H1 (cell line): ENCODE data around the gene ARHGEF4. TPM values are rescaled to one million over a fixed set of nuclear protein-coding genes. Genes with fewer than 3 reads are reported as not detected.

Experiments
- CTCF ChIA-PET: fragments of 300-600 bp; sonication (Branson Sonifier 250); formaldehyde crosslinking; loops from one replicate; lab custom pipeline; 2021; ENCODE audit not compliant: partially characterized antibody; lab: Charles Lee
- POLR2A ChIA-PET: fragments of 300-600 bp; sonication (Branson Sonifier 250); formaldehyde crosslinking; loops from one replicate; lab custom pipeline; 2021; ENCODE audit warnings: inconsistent platforms; ENCODE audit not compliant: partially characterized antibody; lab: Charles Lee
- DNase-seq, 2 experiments: peaks; one replicate each; pipeline versions ENCODE4 v3.0.0 to v3.0.0-alpha.2; 2010 to 2022; ENCODE audit warnings: low spot score in 2 of 2, low read depth in 1 of 2, mixed read lengths in 1 of 2
- FAIRE-seq: peaks from 2 replicates; lab custom pipeline; 2011; peaks lifted over from hg19 to GRCh38; lab: Jason Lieb, UNC
- H2AFZ ChIP-seq: 2 replicates; pipeline ENCODE4 v1.8.1; 2012; ENCODE audit warnings: low read length, inconsistent platforms
- H2AK5ac ChIP-seq: 2 replicates; pipeline ENCODE4 v1.6.1; 2013; ENCODE audit warnings: low read depth, low read length
- H2BK120ac ChIP-seq: replicated peaks from 2 replicates; pipeline ENCODE3; 2013; ENCODE audit warnings: low read depth, low read length, inconsistent platforms
- H2BK12ac ChIP-seq: 2 replicates; pipeline ENCODE4 v1.6.1; 2013; ENCODE audit warnings: low read depth, low read length
- H2BK15ac ChIP-seq: 2 replicates; pipeline ENCODE4 v1.6.1; 2013; ENCODE audit warnings: low read length
- H2BK20ac ChIP-seq: 2 replicates; pipeline ENCODE4 v1.6.1; 2013; ENCODE audit warnings: low read length
- H2BK5ac ChIP-seq: 2 replicates; pipeline ENCODE4 v1.6.1; 2013; ENCODE audit warnings: low read depth, low read length
- H3K14ac ChIP-seq: 2 replicates; pipeline ENCODE4 v1.6.1; 2013; ENCODE audit warnings: inconsistent platforms; ENCODE audit not compliant: insufficient read length
- H3K18ac ChIP-seq: 2 replicates; pipeline ENCODE4 v1.6.1; 2013; ENCODE audit warnings: low read length; ENCODE audit errors: extremely low read depth
- H3K23ac ChIP-seq: 2 replicates; pipeline ENCODE4 v1.6.1; 2013; ENCODE audit warnings: inconsistent platforms; ENCODE audit not compliant: insufficient read length
- H3K23me2 ChIP-seq: 2 replicates; pipeline ENCODE4 v1.6.1; 2013; ENCODE audit warnings: low read depth, low read length
- H3K27ac ChIP-seq: 2 replicates; pipeline ENCODE4 v1.6.1; 2011; ENCODE audit warnings: low read depth, low read length, inconsistent platforms
- H3K27me3 ChIP-seq, 4 experiments: replicated peaks in 1 of 4; 1 replicate in 1 of 4; 2 replicates in 3 of 4; pipeline versions ENCODE4 v1.6.1 to v1.8.1; 2011 to 2013; ENCODE audit warnings: low read length in 3 of 4, mild to moderate bottlenecking in 3 of 4, inconsistent platforms in 2 of 4, mixed read lengths in 2 of 4, moderate library complexity in 1 of 4; ENCODE audit not compliant: control insufficient read depth in 3 of 4, insufficient read depth in 3 of 4; ENCODE audit errors: extremely low read depth in 1 of 4
- H3K36me3 ChIP-seq, 4 experiments: 2 replicates each; pipeline versions ENCODE4 v1.6.1 to v1.8.1; 2011 to 2013; ENCODE audit warnings: mild to moderate bottlenecking in 4 of 4, low read length in 3 of 4, moderate library complexity in 2 of 4, control low read depth in 1 of 4, inconsistent platforms in 1 of 4; ENCODE audit not compliant: insufficient read depth in 4 of 4, control insufficient read depth in 2 of 4
- H3K4ac ChIP-seq: replicated peaks from 2 replicates; pipeline ENCODE3; 2013; ENCODE audit warnings: low read length, low read depth, mixed read lengths, inconsistent platforms; ENCODE audit not compliant: insufficient read length
- H3K4me1 ChIP-seq, 4 experiments: replicated peaks in 1 of 4; 1 replicate in 1 of 4; 2 replicates in 3 of 4; pipeline versions ENCODE4 v1.6.1 to v1.8.1; 2011 to 2013; ENCODE audit warnings: low read length in 3 of 4, inconsistent platforms in 2 of 4, mixed read lengths in 1 of 4; ENCODE audit not compliant: insufficient read depth in 4 of 4, control insufficient read depth in 3 of 4
- H3K4me2 ChIP-seq, 2 experiments: 2 replicates each; pipeline versions ENCODE4 v1.6.1 to v1.8.1; 2011 to 2013; ENCODE audit warnings: low read depth in 2 of 2, low read length in 2 of 2, control low read depth in 1 of 2, inconsistent platforms in 1 of 2, mild to moderate bottlenecking in 1 of 2; ENCODE audit not compliant: insufficient read depth in 1 of 2
- H3K4me3 ChIP-seq, 4 experiments: fragments of 200-600, 300-600 bp in 1 of 4; sonication (generic), shearing (Covaris generic), sonication (Bioruptor Twin) in 1 of 4; 2 replicates each; pipeline versions ENCODE4 v1.5.1 to v1.8.1; 2011 to 2016; ENCODE audit warnings: low read length in 4 of 4, low read depth in 3 of 4, control low read depth in 2 of 4, inconsistent platforms in 2 of 4, mild to moderate bottlenecking in 2 of 4, mixed read lengths in 1 of 4, moderate library complexity in 1 of 4; ENCODE audit not compliant: insufficient read depth in 2 of 4; ENCODE audit errors: extremely low read depth in 1 of 4
- H3K56ac ChIP-seq: replicated peaks from 2 replicates; pipeline ENCODE3; 2013; ENCODE audit warnings: low read depth, mild to moderate bottlenecking, mixed read lengths, low read length, inconsistent platforms; ENCODE audit not compliant: insufficient read length
- H3K79me1 ChIP-seq: 2 replicates; pipeline ENCODE4 v1.6.1; 2013; ENCODE audit warnings: low read depth, low read length, control low read depth
- H3K79me2 ChIP-seq, 2 experiments: 2 replicates each; pipeline versions ENCODE4 v1.6.1 to v1.8.1; 2012 to 2013; ENCODE audit warnings: low read length in 2 of 2, mild to moderate bottlenecking in 2 of 2, inconsistent platforms in 1 of 2; ENCODE audit not compliant: insufficient read depth in 2 of 2, control insufficient read depth in 1 of 2
- H3K9ac ChIP-seq, 4 experiments: replicated peaks in 1 of 4; 1 replicate in 1 of 4; 2 replicates in 3 of 4; pipeline versions ENCODE4 v1.6.1 to v1.8.1; 2011 to 2013; ENCODE audit warnings: low read depth in 3 of 4, low read length in 3 of 4, control low read depth in 2 of 4, mild to moderate bottlenecking in 2 of 4, moderate library complexity in 2 of 4, inconsistent platforms in 1 of 4; ENCODE audit errors: extremely low read depth in 1 of 4
- H3K9me3 ChIP-seq, 2 experiments: 2 replicates each; pipeline versions ENCODE4 v1.6.1 to v1.8.1; 2012 to 2013; ENCODE audit warnings: mild to moderate bottlenecking in 2 of 2, moderate library complexity in 2 of 2, control low read depth in 1 of 2, inconsistent platforms in 1 of 2, low read depth in 1 of 2, low read length in 1 of 2, mixed read lengths in 1 of 2; ENCODE audit not compliant: insufficient read depth in 2 of 2
- H4K20me1 ChIP-seq, 2 experiments: replicated peaks in 1 of 2; 2 replicates each; pipeline versions ENCODE3 to v1.8.1; 2011 to 2013; ENCODE audit warnings: inconsistent platforms in 2 of 2, low read length in 2 of 2, mild to moderate bottlenecking in 1 of 2; ENCODE audit not compliant: insufficient read depth in 2 of 2, control insufficient read depth in 1 of 2
- H4K5ac ChIP-seq: 2 replicates; pipeline ENCODE4 v1.6.1; 2013; ENCODE audit warnings: low read length, low read depth, mixed read lengths, inconsistent platforms; ENCODE audit not compliant: insufficient read length
- H4K8ac ChIP-seq: 2 replicates; pipeline ENCODE4 v1.8.0; 2013; ENCODE audit warnings: mild to moderate bottlenecking, moderate library complexity, low read length, inconsistent platforms; ENCODE audit not compliant: insufficient read depth; ENCODE audit errors: extremely low read depth
- H4K91ac ChIP-seq: replicated peaks from 2 replicates; pipeline ENCODE3; 2013; ENCODE audit warnings: low read length, mixed read lengths, inconsistent platforms; ENCODE audit not compliant: insufficient read length
- ASH2L ChIP-seq: fragments of 200-600, 300-600 bp; sonication (generic); IDR thresholded peaks from one replicate; pipeline ENCODE4 v1.7.1; 2017; ENCODE audit warnings: low read length
- BCL11A ChIP-seq, 2 experiments: IDR thresholded peaks; one replicate each; pipeline ENCODE4 v1.6.1; 2011; ENCODE audit warnings: low read depth in 2 of 2, low read length in 2 of 2, mild to moderate bottlenecking in 2 of 2
- CEBPB ChIP-seq: IDR thresholded peaks from 2 replicates; pipeline ENCODE4 v1.6.1; 2012; ENCODE audit warnings: low read depth, low read length
- CHD1 ChIP-seq: IDR thresholded peaks from 2 replicates; pipeline ENCODE4 v1.6.1; 2012; ENCODE audit warnings: low read depth, low read length, improper control_type of control experiment
- EP300 ChIP-seq, 2 experiments: IDR thresholded peaks; 1 replicate in 1 of 2; 2 replicates in 1 of 2; pipeline ENCODE4 v1.6.1; 2011 to 2012; ENCODE audit warnings: low read depth in 2 of 2, low read length in 2 of 2, mild to moderate bottlenecking in 2 of 2, borderline replicate concordance in 1 of 2, inconsistent platforms in 1 of 2, moderate library complexity in 1 of 2
- HDAC2 ChIP-seq, 2 experiments: fragments of 300-600 bp in 1 of 2; sonication (generic) in 1 of 2; IDR thresholded peaks; 2 replicates each; pipeline ENCODE4 v1.6.1; 2011 to 2012; ENCODE audit warnings: low read depth in 2 of 2, low read length in 2 of 2, mild to moderate bottlenecking in 2 of 2, moderate library complexity in 2 of 2, borderline replicate concordance in 1 of 2, inconsistent platforms in 1 of 2
- JUND ChIP-seq: IDR thresholded peaks from 2 replicates; pipeline ENCODE4 v1.6.1; 2011; ENCODE audit warnings: mild to moderate bottlenecking, improper control_type of control experiment, low read length
- KDM5A ChIP-seq: fragments of 200-600 bp; IDR thresholded peaks from 2 replicates; pipeline ENCODE4 v1.7.1; 2012; ENCODE audit warnings: mild to moderate bottlenecking, low read length, inconsistent platforms, mixed read lengths
- POLR2AphosphoS5 ChIP-seq: IDR thresholded peaks from 2 replicates; pipeline ENCODE4 v1.6.1; 2011; ENCODE audit warnings: low read depth, low read length
- WGBS, 2 experiments: shearing (Covaris generic) in 1 of 2; methylation state at CpG; one replicate each; pipeline versions ENCODE4 v1.1.6 to v1.1.7; 2013 to 2015; ENCODE audit warnings: low lambda C conversion rate in 2 of 2, mixed read lengths in 2 of 2, inconsistent platforms in 1 of 2, low coverage in 1 of 2, missing lambda C conversion rate in 1 of 2; ENCODE audit not compliant: insufficient replicate concordance in 2 of 2, insufficient coverage in 1 of 2, insufficient read length in 1 of 2; ENCODE audit errors: extremely low coverage in 1 of 2, missing lambda C conversion rate in 1 of 2; 5-methylcytosine and 5-hydroxymethylcytosine counted together
- polyA plus RNA-seq, 7 experiments: library from polyadenylated mRNA; depleted of rRNA in 3 of 7; stranded (reverse) in 5 of 7; unstranded in 2 of 7; fragments of >200 nt in 5 of 7; fragments of 200-250 nt in 2 of 7; gene quantifications; 1 replicate in 5 of 7; 2 replicates in 1 of 7; 4 replicates in 1 of 7; pipeline versions ENCODE4 v1.2.1 to v1.2.3, GENCODE V29; 2011 to 2013; ENCODE audit warnings: missing spikeins in 2 of 7, mixed read lengths in 2 of 7
- total RNA-seq: library from RNA; stranded (reverse); fragmentation: NEBNext Ultra II Directional; extraction: Animal tissue kit (Norgen Biotek cat#: 25700); gene quantifications from 2 replicates; pipeline ENCODE4 v1.2.1, GENCODE V29; 2021
- TF ChIP-seq, protein P1 (sequence below): IDR thresholded peaks from 2 replicates; pipeline ENCODE4 v1.6.1; 2012; ENCODE audit warnings: inconsistent platforms

Gene ARHGEF4
- total and polyA plus RNA-seq, 2 of the 8 experiments (the other 6 are each of a cell fraction or from before 2014, with no cell fraction given): 10.6 to 14.6 TPM

DNA sequence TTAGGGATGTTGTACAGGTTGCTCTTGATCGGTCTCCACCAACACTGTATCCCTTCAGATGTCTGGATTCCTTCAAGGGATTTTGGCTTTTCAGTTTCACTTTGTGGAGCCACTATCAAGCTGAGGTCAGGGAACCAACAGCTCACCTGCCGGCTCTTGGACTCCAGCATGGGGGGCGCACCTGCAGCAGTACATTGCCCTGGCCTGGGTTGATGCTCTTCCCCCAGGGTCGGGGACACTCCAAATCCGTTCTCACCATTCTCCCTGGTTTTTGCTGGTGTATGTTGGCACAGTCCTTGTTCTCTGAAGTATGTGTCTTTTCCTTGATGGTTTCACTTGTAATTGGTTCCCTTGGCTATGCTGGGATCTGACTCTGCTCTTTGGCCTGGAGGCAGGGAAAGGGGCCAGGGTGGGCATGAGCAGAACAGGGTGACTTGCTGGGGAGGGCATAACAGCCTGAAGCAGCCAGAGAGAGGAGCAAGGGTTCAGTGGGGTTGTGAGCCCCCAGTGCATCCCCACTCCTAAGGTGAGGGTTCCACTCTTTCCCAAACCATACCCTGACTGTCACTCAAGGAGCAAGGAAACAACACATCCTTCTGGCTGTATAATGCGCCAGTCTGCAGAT lies 5.1 kb downstream of the ARHGEF4 start:
- H4K8ac ChIP-seq: no peak overlapping the region
- FAIRE-seq: no peak
- H3K79me1 ChIP-seq: peaks cover 2% of the 10 kb centered on the region; the same call in 1 of the 2 replicates
- H3K4me3 ChIP-seq: no peak overlapping the region
- no peak overlapping the region for H2BK120ac ChIP-seq
- no peak overlapping the region for H2BK5ac ChIP-seq
- CTCF ChIA-PET: interaction anchor here (0.8 to 2.9 kb wide), 7 partner anchors 10 to 79 kb away, joined by 3 to 13 read pairs (median 3); no protein-coding TSS in a partner anchor
- no peak overlapping the region for H3K14ac ChIP-seq
- H3K23ac ChIP-seq: no peak overlapping the region
- H3K4me1 ChIP-seq: peaks cover 0 to 11% (median 4%) of the 10 kb centered on the region in 4 experiments; a peak in 6 of 7 replicates
- H3K36me3 ChIP-seq: no peaks in the 10 kb centered on the region; a peak in 2 of 8 replicates
- no peak overlapping the region for H2BK15ac ChIP-seq
- no peak overlapping the region for H3K9ac ChIP-seq
- no peak overlapping the region for H4K91ac ChIP-seq
- no peak overlapping the region for H4K5ac ChIP-seq
- no peaks in the 10 kb centered on the region; a peak in 1 of 4 replicates for H3K79me2 ChIP-seq
- no peak overlapping the region for H2BK12ac ChIP-seq
- 84% methylated on average over 6 of the region's 6 CpGs; no CpG with 5 or more reads in 1 of the 2 experiments for WGBS, 2 experiments
- peaks cover 0 to 12% of the 10 kb centered on the region in 2 experiments for H4K20me1 ChIP-seq
- no peaks in the 10 kb centered on the region for H3K9me3 ChIP-seq
- H2AFZ ChIP-seq: no peak overlapping the region
- no peak overlapping the region for H2BK20ac ChIP-seq
- H3K23me2 ChIP-seq: peaks cover 6% of the 10 kb centered on the region; the same call in 1 of the 2 replicates
- no peak overlapping the region for H3K4me2 ChIP-seq
- no peak overlapping the region for H3K56ac ChIP-seq
- H3K27me3 ChIP-seq: peaks cover 3 to 13% (median 11%) of the 10 kb centered on the region in 4 experiments; a peak in 6 of 7 replicates
- H3K27ac ChIP-seq: no peak overlapping the region
- POLR2A ChIA-PET: no interaction called here
- H2AK5ac ChIP-seq: no peak overlapping the region
- no peak for DNase-seq
- H3K4ac ChIP-seq: no peak overlapping the region
- no peak overlapping the region for H3K18ac ChIP-seq
- TF ChIP-seq HDAC2 (IDR thresholded peaks at IDR 0.05; ENCODE audit: borderline replicate concordance in 1 of 2, low read depth in 2 of 2, low read length in 2 of 2) (no peak), CEBPB (no peak), POLR2AphosphoS5 (no peak), EP300 (IDR thresholded peaks at IDR 0.05; ENCODE audit: borderline replicate concordance in 1 of 2, low read depth in 2 of 2, low read length in 2 of 2) (no peak), ASH2L (no peak), KDM5A (no peak), CHD1 (no peak), JUND (no peak), BCL11A (IDR thresholded peaks at IDR 0.05; ENCODE audit: low read depth in 2 of 2, low read length in 2 of 2) (no peak)
- TF ChIP-seq, protein P1, sequence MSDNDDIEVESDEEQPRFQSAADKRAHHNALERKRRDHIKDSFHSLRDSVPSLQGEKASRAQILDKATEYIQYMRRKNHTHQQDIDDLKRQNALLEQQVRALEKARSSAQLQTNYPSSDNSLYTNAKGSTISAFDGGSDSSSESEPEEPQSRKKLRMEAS: no peak
